ENCODE measurements around the gene LMF2.
"Not testable (repeated sequence)": the region's sequence is repeated elsewhere in the genome, so short reads cannot be mapped to it uniquely, and the experiment has no call there.

Gene LMF2, protein sequence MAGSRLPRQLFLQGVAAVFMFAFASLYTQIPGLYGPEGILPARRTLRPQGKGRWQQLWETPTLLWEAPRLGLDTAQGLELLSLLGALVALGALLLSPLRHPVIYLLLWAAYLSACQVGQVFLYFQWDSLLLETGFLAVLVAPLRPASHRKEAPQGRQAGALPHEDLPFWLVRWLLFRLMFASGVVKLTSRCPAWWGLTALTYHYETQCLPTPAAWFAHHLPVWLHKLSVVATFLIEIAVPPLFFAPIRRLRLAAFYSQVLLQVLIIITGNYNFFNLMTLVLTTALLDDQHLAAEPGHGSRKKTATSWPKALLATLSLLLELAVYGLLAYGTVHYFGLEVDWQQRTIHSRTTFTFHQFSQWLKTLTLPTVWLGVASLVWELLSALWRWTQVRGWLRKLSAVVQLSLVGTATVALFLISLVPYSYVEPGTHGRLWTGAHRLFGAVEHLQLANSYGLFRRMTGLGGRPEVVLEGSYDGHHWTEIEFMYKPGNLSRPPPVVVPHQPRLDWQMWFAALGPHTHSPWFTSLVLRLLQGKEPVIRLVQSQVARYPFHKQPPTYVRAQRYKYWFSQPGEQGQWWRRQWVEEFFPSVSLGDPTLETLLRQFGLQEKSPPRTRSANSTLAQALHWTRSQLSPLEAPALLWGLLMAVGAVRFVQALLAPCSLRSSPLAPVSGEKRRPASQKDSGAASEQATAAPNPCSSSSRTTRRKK

GRCh38 chr22:50507421-50507990 lies at the start of gene LMF2:
TSS of gene LMF2 (minus strand) at chr22:50507702. CDS start at chr22:50507675, 27 bp downstream.
- peak within 1 kb of the TSS; percentile 94 for H3K4me3 ChIP-seq (ENCODE audit: low read depth, low read length)

- no peak overlapping the region for H3K4me3 ChIP-seq (ENCODE audit: low read depth, low read length)
These were observed 49.2 kb upstream of the LMF2 start for GRCh38 chr22:50556703-50557102.

DNA sequence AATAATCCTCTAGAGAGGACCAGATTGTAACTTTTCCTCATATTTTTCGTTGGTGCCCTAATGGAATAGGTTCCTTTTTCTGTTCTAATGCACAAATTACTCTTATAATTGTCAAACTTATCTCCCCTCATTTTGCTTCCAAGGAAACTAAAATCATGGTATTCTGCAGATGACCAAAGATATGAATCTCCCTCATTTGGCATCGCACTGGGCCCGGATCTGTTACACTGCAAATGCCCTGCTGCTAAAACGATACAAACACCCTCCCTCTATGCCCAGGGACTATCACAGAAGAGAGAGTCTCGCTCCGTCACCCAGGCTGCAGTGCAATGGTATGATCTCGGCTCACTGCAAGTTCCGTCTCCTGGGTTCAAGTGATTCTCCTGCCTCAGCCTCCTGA lies 45.8 kb upstream of the LMF2 start:
- H3K4me3 ChIP-seq (ENCODE audit: low read depth, low read length): no peak overlapping the region

GRCh38 chr22:50551160-50551752 lies 43.8 kb upstream of the LMF2 start:
- H3K4me3 ChIP-seq (ENCODE audit: low read depth, low read length): no peak overlapping the region

- H3K4me3 ChIP-seq (ENCODE audit: low read depth, low read length): no peak overlapping the region
These were observed 42.9 kb upstream of the LMF2 start for GRCh38 chr22:50550395-50550794.

DNA sequence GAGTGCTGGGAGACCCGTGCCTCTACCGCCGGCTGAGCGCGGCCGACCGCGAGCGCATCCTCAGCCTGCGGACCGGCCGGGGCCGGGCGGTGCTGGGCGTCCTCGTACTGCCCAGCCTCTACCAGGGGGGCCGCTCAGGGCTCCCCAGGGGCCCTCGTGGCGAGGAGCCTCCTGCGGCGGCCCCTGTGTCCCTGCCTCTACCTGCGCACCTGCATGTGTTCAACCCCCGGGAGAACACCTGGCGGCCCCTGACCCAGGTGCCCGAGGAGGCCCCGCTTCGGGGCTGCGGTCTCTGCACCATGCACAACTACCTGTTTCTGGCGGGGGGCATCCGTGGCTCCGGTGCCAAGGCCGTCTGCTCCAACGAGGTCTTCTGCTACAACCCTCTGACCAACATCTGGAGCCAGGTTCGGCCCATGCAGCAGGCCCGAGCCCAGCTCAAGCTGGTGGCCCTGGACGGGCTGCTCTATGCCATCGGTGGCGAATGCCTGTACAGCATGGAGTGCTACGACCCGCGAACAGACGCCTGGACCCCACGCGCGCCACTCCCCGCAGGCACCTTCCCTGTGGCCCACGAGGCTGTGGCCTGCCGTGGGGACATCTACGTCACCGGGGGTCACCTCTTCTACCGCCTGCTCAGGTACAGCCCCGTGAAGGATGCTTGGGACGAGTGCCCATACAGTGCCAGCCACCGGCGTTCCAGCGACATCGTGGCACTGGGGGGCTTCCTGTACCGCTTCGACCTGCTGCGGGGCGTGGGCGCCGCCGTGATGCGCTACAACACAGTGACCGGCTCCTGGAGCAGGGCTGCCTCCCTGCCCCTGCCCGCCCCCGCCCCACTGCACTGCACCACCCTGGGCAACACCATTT lies 41.7 kb upstream of the LMF2 start:
- H3K4me3 ChIP-seq (ENCODE audit: low read depth, low read length): no peak overlapping the region

DNA sequence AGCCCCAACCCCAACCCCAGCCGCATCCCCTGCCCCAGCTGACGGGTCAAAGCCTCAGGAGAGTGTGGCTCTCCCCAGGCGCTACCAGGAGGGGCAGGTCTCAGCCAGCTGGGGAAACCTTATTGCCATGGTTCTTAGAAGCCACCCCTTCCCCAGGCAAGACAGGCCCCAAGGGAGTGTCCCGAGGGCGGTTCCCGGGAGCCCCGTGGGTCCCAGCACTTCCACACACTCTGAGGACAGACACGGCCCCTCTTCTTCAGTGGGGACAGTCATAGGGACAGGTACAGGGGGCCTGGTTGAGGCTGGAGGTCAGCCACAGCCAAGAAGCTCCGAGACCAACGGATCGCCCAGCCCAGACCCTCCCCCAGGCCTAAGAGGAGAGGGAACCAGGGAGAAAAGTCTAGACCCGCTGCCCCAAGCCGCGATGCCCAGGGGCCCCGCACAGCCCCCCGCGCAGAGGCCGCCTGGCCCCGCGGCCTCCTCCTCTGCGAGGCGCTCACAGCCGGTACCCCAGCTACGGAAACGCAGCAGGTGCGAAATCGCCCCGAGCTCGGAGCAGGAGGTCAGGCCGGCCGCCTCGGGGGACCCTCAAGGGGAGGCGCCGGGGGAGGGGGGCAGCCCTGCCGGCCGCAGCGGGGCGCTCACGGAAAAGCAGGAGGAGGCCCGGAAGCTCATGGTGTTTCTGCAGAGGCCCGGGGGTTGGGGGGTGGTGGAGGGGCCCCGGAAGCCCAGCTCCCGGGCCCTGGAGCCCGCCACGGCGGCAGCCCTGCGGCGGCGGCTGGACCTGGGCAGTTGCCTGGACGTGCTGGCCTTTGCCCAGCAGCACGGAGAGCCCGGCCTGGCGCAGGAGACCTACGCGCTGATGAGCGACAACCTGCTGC lies 40.8 kb upstream of the LMF2 start:
- H3K4me3 ChIP-seq (ENCODE audit: low read depth, low read length): no peak overlapping the region

- H3K4me3 ChIP-seq (ENCODE audit: low read depth, low read length): no peak overlapping the region
These were observed 39.9 kb upstream of the LMF2 start for GRCh38 chr22:50547263-50547985.

DNA sequence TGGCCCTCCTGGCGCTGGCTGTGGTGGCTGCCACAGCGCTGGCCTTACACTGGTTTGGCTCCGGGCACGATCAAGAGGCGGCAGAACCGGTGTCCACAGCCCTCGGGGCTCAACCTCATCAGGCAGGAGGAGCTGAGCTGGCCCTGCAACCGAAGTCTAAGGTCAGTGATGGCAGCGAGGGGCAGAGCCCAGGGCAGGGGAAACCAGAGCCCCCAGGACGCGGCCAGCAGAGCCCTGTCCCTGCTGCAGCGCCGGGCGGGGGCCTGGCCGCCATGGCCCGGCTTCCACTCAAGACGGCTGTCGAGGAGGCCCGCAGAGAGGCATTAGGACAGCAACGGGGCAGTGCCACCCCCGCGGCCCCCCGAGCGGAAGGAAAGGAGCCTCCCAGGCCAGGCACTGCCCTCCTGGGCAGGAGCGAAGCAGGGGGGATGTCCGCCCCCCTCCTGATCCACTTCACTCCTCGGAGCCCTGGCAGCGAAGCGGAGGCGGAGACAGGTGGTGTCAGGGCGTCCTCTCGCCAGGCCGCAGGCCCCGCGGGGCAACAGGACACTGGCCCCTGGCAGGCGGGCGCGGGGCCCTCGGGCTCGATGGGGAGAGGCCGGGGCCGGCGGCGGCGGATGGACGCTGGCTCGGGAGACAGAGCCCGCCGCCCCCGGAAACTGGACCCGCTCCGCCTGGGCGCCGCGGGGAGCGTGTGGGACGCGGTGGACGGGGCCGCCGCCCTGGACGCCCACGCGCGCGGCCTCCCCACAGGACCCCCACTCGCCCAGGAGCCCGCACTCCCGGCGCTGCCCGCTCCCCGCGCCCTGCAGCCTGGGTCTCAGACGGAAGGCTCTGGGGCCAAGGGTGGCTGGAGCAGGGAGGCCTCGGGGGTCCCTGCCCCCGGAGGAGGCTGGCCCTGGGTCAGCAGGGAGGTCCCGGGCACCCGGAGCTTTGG lies 39.1 kb upstream of the LMF2 start:
- no peak overlapping the region for H3K4me3 ChIP-seq (ENCODE audit: low read depth, low read length)

GRCh38 chr22:50545522-50546325 lies 38.2 kb upstream of the LMF2 start, which contains the start of gene KLHDC7B:
TSS of gene KLHDC7B (plus strand) at chr22:50545899. CDS start at chr22:50546244, 345 bp downstream.
- no peak within 1 kb of the TSS for H3K4me3 ChIP-seq (ENCODE audit: low read depth, low read length)

GRCh38 chr22:50544746-50545253 lies 37.3 kb upstream of the LMF2 start:
- no peak overlapping the region for H3K4me3 ChIP-seq (ENCODE audit: low read depth, low read length)

DNA sequence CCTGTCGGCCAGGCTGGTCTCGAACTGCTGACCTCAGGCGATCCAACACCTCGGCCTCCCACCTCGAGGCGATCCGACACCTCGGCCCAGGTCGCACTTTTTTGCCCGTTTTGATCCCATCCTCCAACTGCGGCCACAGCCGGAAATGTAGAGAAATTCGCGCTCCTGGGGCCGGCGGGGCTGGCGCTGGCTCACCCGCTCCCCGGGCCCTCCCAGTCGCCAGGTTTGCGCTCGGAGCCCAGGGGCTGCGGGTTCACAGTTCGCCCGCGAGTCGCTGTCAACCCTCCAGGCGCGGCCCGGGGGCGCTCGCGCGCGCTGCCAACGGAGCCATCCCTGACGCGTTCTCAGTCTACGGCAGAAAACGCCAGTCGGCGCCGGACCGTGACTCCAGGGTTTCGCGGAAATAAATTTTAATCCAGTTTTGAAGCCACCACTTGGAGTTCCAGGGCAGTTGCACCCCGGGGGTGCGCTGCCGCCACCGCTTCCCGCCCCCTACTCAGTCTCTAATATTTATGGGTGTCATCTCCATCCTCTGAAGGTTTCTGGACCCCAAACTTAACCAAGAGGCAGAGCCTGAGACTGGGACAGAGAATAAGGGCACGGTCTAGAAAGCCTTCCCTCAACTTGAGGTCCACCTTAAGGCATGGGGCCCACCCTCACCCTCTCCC lies 36.7 kb upstream of the LMF2 start:
- H3K4me3 ChIP-seq (ENCODE audit: low read depth, low read length): no peak overlapping the region

- H3K4me3 ChIP-seq (ENCODE audit: low read depth, low read length): no peak overlapping the region
These were observed 35.0 kb upstream of the LMF2 start for GRCh38 chr22:50542416-50542927.

- not testable (repeated sequence) for H3K4me3 ChIP-seq (ENCODE audit: low read depth, low read length)
These were observed 34.1 kb upstream of the LMF2 start for GRCh38 chr22:50541667-50542026.

DNA sequence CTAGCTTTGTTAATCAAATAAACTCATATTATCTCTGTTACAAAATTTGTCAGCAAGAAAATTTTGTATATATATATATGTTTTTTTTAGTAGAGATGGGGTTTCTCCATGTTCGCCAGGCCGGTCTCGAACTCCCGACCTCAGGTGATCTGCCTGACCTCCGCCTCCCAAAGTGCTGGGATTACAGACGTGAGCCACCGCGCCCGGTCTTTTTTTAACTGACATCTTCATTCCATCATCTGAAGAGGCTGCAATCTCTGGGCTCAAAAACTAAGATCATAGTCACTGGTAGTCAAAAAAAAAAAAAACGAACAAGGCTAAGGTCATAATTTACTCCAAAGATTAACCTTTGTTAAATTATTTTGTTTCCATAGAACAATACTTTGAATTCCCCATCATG lies 32.9 kb upstream of the LMF2 start:
- no peak overlapping the region for H3K4me3 ChIP-seq (ENCODE audit: low read depth, low read length)

DNA sequence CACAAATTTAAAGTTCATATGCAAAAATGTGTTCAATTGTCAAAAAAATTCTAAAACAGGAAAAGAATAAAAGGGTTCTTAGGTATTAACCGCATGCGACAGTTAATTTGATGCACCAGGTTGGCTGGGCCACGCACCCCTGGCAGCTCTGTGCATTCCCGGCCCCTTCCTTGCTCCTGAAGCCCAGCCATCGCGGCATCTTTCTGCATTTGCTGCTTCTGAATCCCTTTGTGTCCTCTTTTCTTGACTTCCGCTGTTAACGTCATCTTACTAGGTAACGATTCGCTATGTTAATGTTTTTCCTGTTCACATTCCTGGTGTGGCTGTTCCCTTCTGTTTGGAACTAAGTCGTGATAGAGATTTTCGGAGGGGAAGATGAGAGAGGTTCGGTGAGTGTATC lies 30.3 kb upstream of the LMF2 start:
- no peak overlapping the region for H3K4me3 ChIP-seq (ENCODE audit: low read depth, low read length)

Measured in iPS-11a (cell line).